Ishikawa (cell line): Measurements from ENCODE around the gene SLC46A1.

Experiments
- CEBPB ChIP-seq: IDR thresholded peaks from 2 replicates; pipeline ENCODE4 v1.6.1; 2012
- CREB1 ChIP-seq: IDR thresholded peaks from 2 replicates; pipeline ENCODE4 v1.6.1; 2012; ENCODE audit warnings: low read depth
- EGR1 ChIP-seq: IDR thresholded peaks from 2 replicates; pipeline ENCODE4 v1.6.1; 2012
- EP300 ChIP-seq: IDR thresholded peaks from 2 replicates; pipeline ENCODE4 v1.6.1; 2012; ENCODE audit warnings: borderline replicate concordance
- FOXM1 ChIP-seq: IDR thresholded peaks from 2 replicates; pipeline ENCODE4 v1.6.1; 2012; ENCODE audit warnings: low read depth, borderline replicate concordance
- MAX ChIP-seq: IDR thresholded peaks from 2 replicates; pipeline ENCODE4 v1.6.1; 2012
- NFIC ChIP-seq: IDR thresholded peaks from 2 replicates; pipeline ENCODE4 v1.6.1; 2012
- RAD21 ChIP-seq: IDR thresholded peaks from 2 replicates; pipeline ENCODE4 v1.6.1; 2012; ENCODE audit warnings: low read depth
- REST ChIP-seq: IDR thresholded peaks from 2 replicates; pipeline ENCODE4 v1.6.1; 2012; ENCODE audit warnings: low read depth, mild to moderate bottlenecking
- TAF1 ChIP-seq: IDR thresholded peaks from 2 replicates; pipeline ENCODE4 v1.6.1; 2012; ENCODE audit warnings: low read depth, mild to moderate bottlenecking
- TCF12 ChIP-seq: IDR thresholded peaks from 2 replicates; pipeline ENCODE4 v1.6.1; 2012; ENCODE audit warnings: low read depth
- TEAD4 ChIP-seq: IDR thresholded peaks from 2 replicates; pipeline ENCODE4 v1.6.1; 2012
- USF1 ChIP-seq: IDR thresholded peaks from 2 replicates; pipeline ENCODE4 v1.6.1; 2012
- YY1 ChIP-seq: IDR thresholded peaks from 2 replicates; pipeline ENCODE4 v1.6.1; 2012; ENCODE audit warnings: low read depth
- ZBTB7A ChIP-seq: IDR thresholded peaks from 2 replicates; pipeline ENCODE4 v1.6.1; 2012; ENCODE audit warnings: low read depth

Gene SLC46A1

GRCh38 chr17:28388106-28388505 is 17.9 kb downstream of the SLC46A1 start:
- TF ChIP-seq TAF1 = no peak
- no peak for TF ChIP-seq ZBTB7A
- no peak for TF ChIP-seq MAX
- no peak for TF ChIP-seq RAD21
- TF ChIP-seq FOXM1 = no peak
- TF ChIP-seq TCF12 = no peak
- TF ChIP-seq NFIC = no peak

- no peak for TF ChIP-seq TAF1
- TF ChIP-seq CEBPB = no peak
- TF ChIP-seq CREB1 = no peak
- TF ChIP-seq NFIC = no peak
- TF ChIP-seq REST = no peak
- TF ChIP-seq YY1 = no peak
- TF ChIP-seq FOXM1 = no peak
- TF ChIP-seq USF1 = no peak
- no peak for TF ChIP-seq TCF12
- TF ChIP-seq TEAD4 = no peak
- TF ChIP-seq RAD21 = no peak
- TF ChIP-seq ZBTB7A = no peak
- TF ChIP-seq EGR1 = no peak
- TF ChIP-seq MAX = no peak
- no peak for TF ChIP-seq EP300
Observed at GRCh38 chr17:28386391-28386790, 19.6 kb downstream of the SLC46A1 start.

- TF ChIP-seq NFIC (no peak), MAX (no peak), RAD21 (no peak), TCF12 (no peak), REST (no peak), USF1 (no peak), CREB1 (no peak), FOXM1 (no peak), EGR1 (no peak), ZBTB7A (no peak), YY1 (no peak), TAF1 (no peak), EP300 (no peak), CEBPB (no peak), TEAD4 (no peak)
Observed at GRCh38 chr17:28385406-28385805, 20.6 kb downstream of the SLC46A1 start.

GRCh38 chr17:28385037-28385400 is 21.0 kb downstream of the SLC46A1 start:
- TF ChIP-seq NFIC (peak; percentile 19; the same call in 1 of the 2 replicates), EP300 (no peak), REST (no peak), MAX (peak; percentile 74), TEAD4 (0 out of 2 replicates have a peak, but pooled peaks have one; percentile 12), EGR1 (no peak), TCF12 (no peak)
